Muscle layer of duodenum (tissue), 2 donors: Measurements from ENCODE around the gene KCNIP4.

Source experiments
- H3K27ac ChIP-seq: one replicate; pipeline ENCODE4 v1.7.0; 2013; ENCODE audit warnings: mild to moderate bottlenecking, low read length
- H3K27me3 ChIP-seq: one replicate; pipeline ENCODE4 v1.7.0; 2013; ENCODE audit warnings: low read depth, mild to moderate bottlenecking, control low read depth, low read length
- H3K36me3 ChIP-seq, 2 donors: one replicate each; pipeline ENCODE4 v1.7.0; 2013; ENCODE audit warnings: low read length in 2 of 2, control low read depth in 1 of 2, mild to moderate bottlenecking in 1 of 2; ENCODE audit not compliant: insufficient read depth in 2 of 2, control insufficient read depth in 1 of 2
- H3K4me1 ChIP-seq, 2 donors: one replicate each; pipeline ENCODE4 v1.7.0; 2013; ENCODE audit warnings: low read length in 2 of 2, mild to moderate bottlenecking in 2 of 2, control low read depth in 1 of 2, moderate library complexity in 1 of 2; ENCODE audit not compliant: insufficient read depth in 2 of 2, control insufficient read depth in 1 of 2
- H3K4me3 ChIP-seq, 2 donors: one replicate each; pipeline ENCODE4 v1.7.0; 2013; ENCODE audit warnings: low read length in 2 of 2, low read depth in 1 of 2, mild to moderate bottlenecking in 1 of 2
- H3K9me3 ChIP-seq, 2 donors: one replicate each; pipeline ENCODE4 v1.7.0; 2013; ENCODE audit warnings: low read length in 2 of 2, control low read depth in 1 of 2, mild to moderate bottlenecking in 1 of 2; ENCODE audit not compliant: control insufficient read depth in 1 of 2
- donor health status: healthy.

KCNIP4 gene

DNA sequence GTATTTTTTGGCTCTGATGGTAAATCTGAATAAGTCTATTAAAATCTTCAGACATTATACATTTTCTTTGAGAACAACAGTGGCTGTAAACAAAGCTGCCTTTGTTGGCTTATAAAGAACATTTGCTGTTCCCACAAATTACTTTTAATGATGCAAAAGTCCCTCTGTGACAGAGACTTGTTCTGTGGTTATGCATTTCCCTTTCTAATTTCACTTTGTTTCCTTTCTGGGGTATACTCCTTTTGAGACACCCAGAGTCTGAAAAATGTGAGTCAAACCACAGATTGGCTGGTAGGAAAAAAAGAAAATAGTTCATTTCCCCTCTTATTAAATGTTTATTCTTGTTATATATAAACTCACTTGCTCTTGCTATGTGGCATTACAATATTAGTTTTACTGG lies 845.9 kb downstream of the KCNIP4 start:
- Histone ChIP-seq H3K36me3 (no peaks in the 10 kb centered on the region), H3K27me3 (no peaks in the 10 kb centered on the region), H3K4me3 (no peak overlapping the region), H3K4me1 (no peaks in the 10 kb centered on the region), H3K27ac (no peak overlapping the region), H3K9me3 (no peaks in the 10 kb centered on the region)

DNA sequence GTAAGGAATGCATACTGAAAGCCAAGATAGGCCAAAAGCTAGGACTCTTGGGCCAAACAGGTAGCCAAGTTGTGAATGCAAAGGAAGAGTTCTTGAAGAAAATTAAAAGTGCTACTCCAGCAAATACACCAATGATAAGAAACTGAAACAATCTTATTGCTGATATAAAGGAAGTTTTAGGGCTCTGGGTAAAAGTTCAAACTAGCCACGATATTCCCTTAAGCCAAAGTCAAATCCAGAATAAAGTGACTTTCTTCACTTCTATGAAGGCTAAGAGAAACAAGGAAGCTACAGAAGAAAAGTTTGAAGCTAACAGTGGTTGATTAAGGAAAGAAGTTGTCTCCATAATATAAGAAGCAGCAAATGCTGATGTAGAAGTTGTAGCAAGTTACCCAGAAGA lies 850.7 kb downstream of the KCNIP4 start:
- no peaks in the 10 kb centered on the region for H3K27me3 ChIP-seq
- H3K4me3 ChIP-seq, result no peak overlapping the region
- no peaks in the 10 kb centered on the region for H3K36me3 ChIP-seq
- no peaks in the 10 kb centered on the region for H3K9me3 ChIP-seq
- H3K4me1 ChIP-seq, result no peaks in the 10 kb centered on the region
- H3K27ac ChIP-seq, result no peak overlapping the region

DNA sequence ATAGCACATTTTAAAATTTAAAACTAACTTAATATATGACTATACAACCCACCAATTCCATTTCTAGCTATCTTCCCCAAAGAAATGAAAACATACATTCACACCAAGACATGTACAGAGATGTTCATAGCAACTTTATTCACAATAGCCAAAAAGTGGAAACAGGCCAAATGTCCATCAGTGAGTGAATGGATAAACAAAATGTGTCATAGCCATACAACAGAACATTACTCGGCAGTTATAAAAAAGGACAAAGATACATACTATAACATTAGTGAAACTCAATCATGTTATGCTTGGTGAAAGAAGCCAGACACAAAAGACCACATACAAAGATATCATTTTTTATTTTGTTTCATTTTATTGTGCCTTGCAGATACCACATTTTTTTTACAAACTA lies 851.5 kb downstream of the KCNIP4 start:
- Histone ChIP-seq H3K4me1 (no peaks in the 10 kb centered on the region), H3K36me3 (no peaks in the 10 kb centered on the region)

DNA sequence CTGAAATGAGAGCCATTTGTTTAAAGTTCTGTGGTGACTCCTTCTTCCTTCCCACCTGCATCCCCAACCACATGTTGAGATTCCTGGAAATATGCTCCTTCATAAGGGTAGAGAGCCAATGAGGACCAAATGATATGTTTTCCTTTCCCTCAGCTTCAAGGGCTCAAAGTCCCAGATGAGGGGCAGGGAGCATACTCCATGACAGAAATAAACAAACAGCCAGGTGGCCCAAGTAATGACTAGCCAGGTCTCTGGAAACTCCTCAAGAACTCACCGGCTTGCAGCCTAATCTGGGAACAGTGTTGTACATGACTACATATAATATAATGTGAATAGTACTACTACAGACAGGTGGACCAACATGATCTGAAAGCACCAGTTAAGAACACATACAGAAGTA lies 856.0 kb downstream of the KCNIP4 start:
- H3K27me3 ChIP-seq, result no peaks in the 10 kb centered on the region
- no peaks in the 10 kb centered on the region for H3K9me3 ChIP-seq
- no peak overlapping the region for H3K27ac ChIP-seq
- no peak overlapping the region for H3K4me3 ChIP-seq
- H3K36me3 ChIP-seq, result no peaks in the 10 kb centered on the region
- H3K4me1 ChIP-seq, result no peaks in the 10 kb centered on the region

More for the DNA sequence above, 851.5 kb downstream of the KCNIP4 start:
- H3K27me3 ChIP-seq, result no peaks in the 10 kb centered on the region
- H3K9me3 ChIP-seq, result no peaks in the 10 kb centered on the region
- no peak overlapping the region for H3K27ac ChIP-seq
- no peak overlapping the region for H3K4me3 ChIP-seq

DNA sequence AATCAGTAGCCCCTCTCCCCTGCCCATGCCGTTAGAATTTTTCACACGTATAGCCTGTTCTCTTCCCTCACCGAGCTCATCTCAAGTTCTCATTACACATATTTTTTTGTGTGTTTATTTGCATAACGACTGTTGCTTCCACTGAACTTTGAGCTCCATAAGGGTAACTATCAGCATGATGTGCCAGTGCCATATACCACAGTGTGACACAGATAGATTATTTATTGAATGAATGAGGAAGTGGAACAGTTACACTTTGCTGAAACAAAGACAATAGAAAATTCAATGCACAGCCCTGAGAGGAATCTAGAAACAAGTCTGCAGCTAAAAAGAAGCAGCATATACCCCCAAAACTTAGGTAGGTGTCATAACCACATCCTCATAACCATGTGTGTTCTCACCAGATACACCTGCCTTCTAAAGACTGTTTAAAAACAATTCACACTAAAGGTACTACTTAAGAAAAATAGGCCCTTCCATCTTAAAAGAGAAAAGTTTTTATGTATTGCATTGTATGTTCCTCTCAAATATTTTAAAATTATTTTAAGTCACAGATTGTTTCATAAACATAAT lies 858.4 kb downstream of the KCNIP4 start:
- no peaks in the 10 kb centered on the region for H3K36me3 ChIP-seq
- no peaks in the 10 kb centered on the region for H3K27me3 ChIP-seq
- H3K4me3 ChIP-seq, result no peak overlapping the region
- H3K4me1 ChIP-seq, result no peaks in the 10 kb centered on the region
- H3K27ac ChIP-seq, result no peak overlapping the region
- no peaks in the 10 kb centered on the region for H3K9me3 ChIP-seq

DNA sequence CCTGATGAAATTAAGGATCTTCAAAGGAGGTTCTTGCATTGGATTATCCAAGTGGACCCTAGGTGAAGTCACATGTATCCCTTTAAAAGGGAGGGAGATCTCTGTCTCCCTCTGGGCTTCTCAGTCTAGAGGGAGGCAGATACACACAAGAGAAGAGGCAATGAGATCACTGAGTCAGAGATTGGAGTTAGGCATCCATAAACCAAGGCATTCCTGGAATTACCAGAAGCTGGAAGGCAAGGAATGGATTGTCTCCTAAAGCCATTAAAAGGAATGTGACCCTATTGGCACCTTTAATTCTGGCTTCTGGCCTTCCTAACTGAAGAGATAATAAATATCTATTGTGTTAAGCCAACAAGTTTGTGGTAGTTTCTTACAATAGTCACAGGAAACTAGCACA lies 865.2 kb downstream of the KCNIP4 start:
- Histone ChIP-seq H3K27me3 (no peaks in the 10 kb centered on the region), H3K4me1 (no peaks in the 10 kb centered on the region), H3K4me3 (no peak overlapping the region)

DNA sequence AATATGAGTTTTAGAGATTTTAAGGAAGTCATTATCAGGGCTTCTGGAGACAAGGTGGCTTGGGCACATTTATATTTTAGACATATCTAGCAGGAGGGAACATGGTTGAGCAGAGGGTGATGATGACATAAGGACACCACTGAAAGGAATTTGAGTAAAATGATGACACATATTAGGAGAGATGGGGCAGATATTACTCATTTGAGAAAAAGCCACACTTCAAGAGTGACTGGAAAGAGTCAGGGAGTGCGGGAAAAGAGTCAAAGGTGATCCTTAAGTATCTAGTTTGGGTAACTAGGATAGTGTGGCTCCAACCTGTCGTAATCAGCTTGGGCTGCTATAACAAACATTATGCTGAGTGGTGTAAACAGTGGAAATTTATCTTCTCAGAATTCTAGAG lies 870.6 kb downstream of the KCNIP4 start:
- H3K4me3 ChIP-seq, result no peak overlapping the region
- no peaks in the 10 kb centered on the region for H3K4me1 ChIP-seq
- no peaks in the 10 kb centered on the region for H3K9me3 ChIP-seq
- H3K36me3 ChIP-seq, result no peaks in the 10 kb centered on the region
- no peaks in the 10 kb centered on the region for H3K27me3 ChIP-seq
- H3K27ac ChIP-seq, result no peak overlapping the region

More for the DNA sequence above, 865.2 kb downstream of the KCNIP4 start:
- no peaks in the 10 kb centered on the region for H3K9me3 ChIP-seq
- no peaks in the 10 kb centered on the region for H3K36me3 ChIP-seq
- H3K27ac ChIP-seq, result no peak overlapping the region

DNA sequence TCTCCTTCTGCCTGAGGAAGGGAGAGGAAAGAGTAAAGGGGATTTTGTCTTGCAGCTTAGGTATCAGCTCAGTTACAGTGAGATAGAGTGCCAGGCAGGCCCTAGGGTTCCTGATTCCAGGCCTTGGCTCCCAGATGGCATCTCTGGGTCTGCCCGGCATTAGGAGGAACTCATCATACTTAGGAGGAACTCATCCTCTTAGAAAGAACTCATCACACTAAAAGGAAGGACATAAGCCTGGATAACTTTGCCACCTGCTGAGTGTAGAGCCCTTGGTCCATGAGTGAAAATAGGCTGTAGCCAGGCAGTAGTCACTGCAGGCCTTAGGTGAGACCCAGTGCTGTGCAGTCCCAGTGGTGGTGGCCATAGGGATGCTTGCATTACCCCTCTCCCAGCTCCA lies 881.2 kb downstream of the KCNIP4 start:
- Histone ChIP-seq H3K4me1 (no peaks in the 10 kb centered on the region), H3K4me3 (no peak overlapping the region), H3K27me3 (no peaks in the 10 kb centered on the region), H3K36me3 (no peaks in the 10 kb centered on the region), H3K9me3 (no peaks in the 10 kb centered on the region), H3K27ac (no peak overlapping the region)

DNA sequence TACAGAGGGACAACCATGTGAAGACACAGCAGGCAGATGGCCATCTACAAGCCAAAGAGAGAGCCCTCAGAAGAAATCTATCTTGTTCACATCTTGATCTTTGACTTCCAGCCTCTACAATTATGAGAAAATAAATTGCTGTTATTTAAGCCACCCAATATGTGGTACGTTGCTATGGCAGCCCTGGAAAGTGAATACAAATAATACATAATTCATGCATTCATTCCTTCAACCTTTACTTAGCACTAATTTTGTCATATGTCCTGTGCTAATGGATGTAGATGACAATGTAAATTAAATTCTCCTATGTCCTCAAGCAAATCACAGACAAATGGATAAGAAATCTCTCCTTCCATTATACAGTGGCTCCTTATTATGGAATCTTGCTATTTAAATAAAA lies 886.7 kb downstream of the KCNIP4 start:
- Histone ChIP-seq H3K36me3 (no peaks in the 10 kb centered on the region), H3K27ac (no peak overlapping the region), H3K9me3 (no peaks in the 10 kb centered on the region), H3K4me1 (no peaks in the 10 kb centered on the region), H3K27me3 (no peaks in the 10 kb centered on the region), H3K4me3 (no peak overlapping the region)

DNA sequence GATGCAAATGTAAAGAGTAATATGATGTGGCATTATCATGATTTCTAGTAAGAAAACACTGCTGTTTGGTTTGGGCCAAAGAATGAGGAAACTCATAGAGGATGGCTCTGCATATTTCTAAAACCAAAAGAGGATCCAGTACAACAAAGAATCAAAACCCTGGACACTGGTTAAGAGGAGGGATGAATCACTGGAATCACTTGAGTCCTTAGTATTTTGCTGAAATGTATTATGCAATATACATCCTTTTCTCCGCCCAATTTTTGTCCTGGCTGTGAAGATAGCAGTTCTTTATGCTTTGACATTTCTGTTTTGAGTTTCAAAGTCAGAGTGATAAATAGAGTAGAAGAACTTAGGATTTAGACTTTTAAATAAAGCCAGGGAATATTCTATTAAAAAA lies 902.4 kb downstream of the KCNIP4 start:
- Histone ChIP-seq H3K27me3 (no peaks in the 10 kb centered on the region), H3K9me3 (no peaks in the 10 kb centered on the region), H3K36me3 (no peaks in the 10 kb centered on the region), H3K27ac (no peak overlapping the region), H3K4me1 (no peaks in the 10 kb centered on the region), H3K4me3 (no peak overlapping the region)

DNA sequence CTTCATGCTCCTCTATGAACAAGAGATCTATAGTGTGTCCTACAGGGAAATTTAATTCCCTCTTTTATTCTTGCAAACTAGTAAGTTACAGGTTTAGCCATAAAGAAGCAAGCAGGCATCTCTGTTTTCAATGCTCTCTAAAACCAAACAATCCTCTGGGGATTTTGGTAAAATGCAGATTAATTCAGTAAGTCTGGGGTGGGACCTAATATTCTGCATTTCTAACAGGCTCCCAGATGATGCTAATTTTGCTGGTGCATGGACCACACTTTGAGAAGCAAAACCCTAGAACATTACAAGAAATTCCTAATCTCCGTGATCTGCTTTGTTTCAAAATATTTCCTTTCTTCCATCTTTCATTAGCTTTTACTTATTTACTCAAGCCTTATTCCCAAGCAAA lies 903.5 kb downstream of the KCNIP4 start:
- H3K27me3 ChIP-seq, result no peaks in the 10 kb centered on the region
- no peak overlapping the region for H3K4me3 ChIP-seq
- H3K36me3 ChIP-seq, result no peaks in the 10 kb centered on the region
- H3K9me3 ChIP-seq, result no peaks in the 10 kb centered on the region
- no peak overlapping the region for H3K27ac ChIP-seq
- H3K4me1 ChIP-seq, result no peaks in the 10 kb centered on the region

DNA sequence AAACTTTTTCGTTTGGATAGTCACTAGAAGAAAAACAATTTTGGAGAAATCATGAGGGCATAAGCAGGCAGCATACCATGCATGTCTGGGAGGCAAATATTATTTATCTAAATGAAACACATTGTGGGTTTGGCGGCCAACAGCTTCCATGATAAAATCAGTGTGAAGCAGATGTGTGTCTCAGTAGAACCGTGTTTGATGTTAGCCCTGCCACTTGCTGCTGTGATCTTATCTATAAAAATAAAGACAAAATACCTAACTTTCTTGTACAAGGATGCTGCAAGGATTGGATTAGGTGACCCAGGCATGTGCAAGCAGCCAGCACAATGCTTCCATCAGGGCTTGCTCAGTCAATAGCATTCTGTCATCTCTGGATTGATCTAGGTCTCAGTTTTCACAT lies 906.9 kb downstream of the KCNIP4 start:
- Histone ChIP-seq H3K36me3 (no peaks in the 10 kb centered on the region), H3K4me3 (no peak overlapping the region), H3K27ac (no peak overlapping the region), H3K4me1 (no peaks in the 10 kb centered on the region), H3K27me3 (no peaks in the 10 kb centered on the region), H3K9me3 (no peaks in the 10 kb centered on the region)
